ENCODE data around the gene CPN2. TPM values are rescaled to one million over a fixed set of nuclear protein-coding genes. Genes with fewer than 3 reads are reported as not detected.

The CPN2 gene
- total RNA-seq, 1 experiment from 2014 or later, result not detected

- H4K8ac ChIP-seq (replicated peaks; ENCODE audit: insufficient read length, low read depth, low read length), result no peak overlapping the region
- no peak overlapping the region for H3K27ac ChIP-seq (ENCODE audit: insufficient read length, low read depth, low read length)
- H2BK5ac ChIP-seq (ENCODE audit: insufficient read length, low read length), result no peak overlapping the region
- H3T11ph ChIP-seq (ENCODE audit: low read length), result no peak overlapping the region
- no peak overlapping the region for H3K27ac Mint-ChIP-seq
- no peak overlapping the region for H4K5ac ChIP-seq (ENCODE audit: insufficient read length, low read depth, low read length)
- no peak overlapping the region for H2BK20ac ChIP-seq (ENCODE audit: low read depth, low read length, poor library complexity, severe bottlenecking)
- no CpG with 5 or more reads among the region's 18 CpGs for WGBS (ENCODE audit: extremely low coverage, insufficient read length, low lambda C conversion rate)
- H3K4me2 ChIP-seq (ENCODE audit: insufficient read depth, insufficient read length, low read length), result no peak overlapping the region
- H2AFZ ChIP-seq (ENCODE audit: low read length), result no peak overlapping the region
- no peak overlapping the region; the same call in 1 of the 2 replicates for H3K14ac ChIP-seq (ENCODE audit: insufficient read depth, low read length)
- no peak for TF ChIP-seq CTCF (conservative IDR thresholded peaks at IDR 0.05)
- no peak overlapping the region for H3K23ac ChIP-seq (ENCODE audit: insufficient read length, low read depth, low read length)
- H3K23me2 ChIP-seq (ENCODE audit: insufficient read length, low read depth, low read length, poor library complexity, severe bottlenecking), result no peaks in the 10 kb centered on the region
- no peaks in the 10 kb centered on the region for H3K9me3 ChIP-seq (ENCODE audit: control insufficient read depth, low read depth, low read length)
- H3K79me2 ChIP-seq (ENCODE audit: insufficient read depth, low read length), result no peaks in the 10 kb centered on the region
- no peak overlapping the region for H4K91ac ChIP-seq (ENCODE audit: insufficient read length, low read depth, low read length)
- no peaks in the 10 kb centered on the region; the same call in 1 of the 2 replicates for H3K27me3 ChIP-seq (ENCODE audit: insufficient read depth, low read length)
- no peak overlapping the region for H3K56ac ChIP-seq (ENCODE audit: insufficient read length, low read depth, low read length)
- no peaks in the 10 kb centered on the region; a peak in 1 of 5 replicates for H3K9me3 Mint-ChIP-seq
- H3K36me3 Mint-ChIP-seq (ENCODE audit: insufficient read depth in 1 of 3, low read depth in 3 of 3), result no peaks in the 10 kb centered on the region; a peak in 1 of 7 replicates
- H3K4ac ChIP-seq (ENCODE audit: low read depth, low read length), result no peak overlapping the region
- peaks cover 21% of the 10 kb centered on the region for H3K27me3 Mint-ChIP-seq (ENCODE audit: low read depth)
- H3K4me1 Mint-ChIP-seq, result peaks cover 24 to 37% of the 10 kb centered on the region in 2 experiments
- H3K4me1 ChIP-seq (ENCODE audit: insufficient read depth, low read length), result no peaks in the 10 kb centered on the region
- H3K18ac ChIP-seq (ENCODE audit: insufficient read length, low read depth, low read length), result no peak overlapping the region
- no peak overlapping the region for H2BK120ac ChIP-seq (ENCODE audit: low read depth, low read length, poor library complexity, severe bottlenecking)
- H3K79me1 ChIP-seq (ENCODE audit: insufficient read depth, low read depth, low read length, poor library complexity, severe bottlenecking), result no peaks in the 10 kb centered on the region
- no peak overlapping the region for H2BK12ac ChIP-seq (ENCODE audit: insufficient read length, low read depth, low read length)
- H3K9ac ChIP-seq (ENCODE audit: extremely low read depth, insufficient read length, low read length), result no peak overlapping the region
- DNase-seq, result no peak
- H4K20me1 ChIP-seq (ENCODE audit: control insufficient read depth, insufficient read depth, insufficient read length), result no peaks in the 10 kb centered on the region
- no peak overlapping the region for H2AK5ac ChIP-seq (ENCODE audit: insufficient read length, low read length)
- no peak overlapping the region for H3K4me3 Mint-ChIP-seq
- H2BK15ac ChIP-seq (ENCODE audit: low read depth, low read length), result no peak overlapping the region
Observed at GRCh38 chr3:194367992-194368841, 17.1 kb upstream of the CPN2 start.

Data from H9 (cell line).